Activated CD4-positive, alpha-beta T cell treated with anti-CD3 and anti-CD28 coated beads, Interleukin-2, amount 50 U/mL, for 16 hours (primary cell): ENCODE measurements around the gene EML6.
"Not testable (repeated sequence)": the region's sequence is repeated elsewhere in the genome, so short reads cannot be mapped to it uniquely, and the experiment has no call there.

Experiments used
- DNase-seq: peaks from one replicate; pipeline ENCODE4 v3.0.0-alpha.2; 2020

The EML6 gene

DNA sequence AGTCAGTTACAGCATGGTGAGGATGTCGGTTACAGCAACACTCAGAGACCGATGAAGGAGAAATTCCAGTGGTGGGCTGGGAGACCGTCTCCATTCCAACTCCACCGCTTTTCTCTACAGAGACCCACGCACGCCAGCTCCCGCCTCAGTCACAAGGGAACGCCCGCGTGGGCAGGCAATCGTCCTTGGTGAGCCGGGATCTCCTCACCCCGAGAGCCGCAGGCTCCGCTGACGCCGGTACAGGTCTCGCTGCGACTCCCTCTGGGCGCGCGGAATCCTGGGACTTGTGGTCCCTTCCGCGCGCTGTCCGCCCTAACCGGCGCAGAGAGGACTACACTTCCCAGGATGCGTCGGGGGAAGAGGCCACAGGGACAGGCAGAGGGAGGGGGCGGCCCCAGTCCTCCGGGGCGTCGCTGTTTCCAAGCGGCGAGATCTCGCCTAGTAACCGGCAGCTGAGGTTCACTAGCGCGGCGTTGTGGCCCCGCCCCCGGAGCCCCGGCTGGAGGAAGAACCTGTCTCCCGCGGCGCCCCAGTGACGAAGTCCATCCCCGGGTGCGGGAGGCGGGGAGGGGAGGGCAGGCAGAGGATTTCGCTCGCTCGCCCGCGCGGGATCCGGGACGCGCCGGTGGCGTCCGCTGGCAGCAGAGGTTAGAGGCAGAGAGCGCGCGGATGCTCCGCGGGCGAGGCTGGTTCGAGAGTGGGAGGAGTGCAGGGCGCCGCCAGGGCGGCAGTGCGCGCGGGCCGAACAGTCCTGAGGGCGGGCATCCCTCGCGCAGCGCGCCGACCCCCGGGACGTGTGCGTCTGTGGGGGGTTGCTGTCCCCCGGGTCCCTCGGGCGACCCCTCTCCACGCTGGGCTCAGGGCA is at the start of gene EML6:
Gene EML6 (plus strand): TSS at position 532 of the 865 bp plus-strand sequence. CDS start 1,400 bp downstream, outside the sequence.
- peak; percentile 99 for DNase-seq

DNA sequence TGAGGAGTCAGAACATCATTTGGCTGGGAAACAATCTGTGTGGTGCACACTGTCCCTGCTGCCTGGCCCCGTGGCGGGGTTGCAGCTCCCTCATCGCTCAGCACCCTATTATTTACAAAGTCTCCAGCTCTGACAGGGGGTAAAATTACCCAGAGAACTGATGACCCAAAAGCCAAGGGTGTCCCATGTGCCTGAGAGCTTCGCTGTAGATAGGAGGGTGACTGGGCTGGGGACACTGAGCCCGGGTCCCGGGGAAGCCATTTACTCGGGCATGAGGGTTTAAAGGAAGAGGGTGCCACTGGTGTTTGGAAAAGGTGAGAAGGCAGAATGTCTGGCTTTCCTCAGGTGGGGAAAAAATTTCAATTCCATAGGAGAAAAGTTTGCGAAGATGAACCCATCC is 48.2 kb upstream of the EML6 start:
- DNase-seq: no peak

DNA sequence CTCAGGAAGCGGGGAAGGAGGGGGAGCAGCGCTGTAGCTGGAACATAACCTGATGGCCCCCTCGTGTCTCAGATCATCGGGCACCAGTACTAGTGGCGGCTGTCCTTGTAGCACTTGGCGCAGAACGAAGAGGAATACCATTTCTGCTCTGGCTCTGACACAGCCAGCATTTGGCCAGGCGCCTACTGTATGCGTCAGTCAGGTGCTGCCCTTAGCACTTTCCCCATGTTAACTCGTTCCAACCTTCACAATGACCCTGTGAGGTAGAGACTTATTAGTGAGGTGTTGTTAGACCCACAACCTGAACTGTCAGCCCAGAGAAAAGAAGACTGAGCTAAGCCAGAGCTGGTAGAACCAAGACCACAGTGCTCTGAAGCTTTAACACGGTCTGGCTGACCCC is 47.7 kb upstream of the EML6 start:
- DNase-seq: no peak

DNA sequence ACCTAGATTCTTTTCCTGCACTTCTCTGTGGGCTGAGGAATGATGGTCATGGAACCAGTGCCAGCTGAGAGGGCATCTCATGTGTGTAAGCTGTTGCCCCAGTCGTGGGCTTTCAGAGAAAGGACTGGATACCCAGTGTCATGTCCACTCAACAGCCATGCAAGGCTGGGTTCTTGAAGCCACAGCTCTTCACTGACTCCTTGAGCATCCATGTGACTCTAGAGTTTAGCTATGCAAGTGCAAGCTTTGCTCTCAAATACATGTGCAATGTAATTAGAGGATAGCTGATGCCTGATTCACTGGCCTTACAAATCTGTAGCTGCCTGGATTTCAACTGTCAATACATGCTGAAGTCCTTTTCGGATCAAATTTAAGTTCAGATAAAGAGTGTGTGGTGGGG is 46.8 kb upstream of the EML6 start:
- DNase-seq: no peak

DNA sequence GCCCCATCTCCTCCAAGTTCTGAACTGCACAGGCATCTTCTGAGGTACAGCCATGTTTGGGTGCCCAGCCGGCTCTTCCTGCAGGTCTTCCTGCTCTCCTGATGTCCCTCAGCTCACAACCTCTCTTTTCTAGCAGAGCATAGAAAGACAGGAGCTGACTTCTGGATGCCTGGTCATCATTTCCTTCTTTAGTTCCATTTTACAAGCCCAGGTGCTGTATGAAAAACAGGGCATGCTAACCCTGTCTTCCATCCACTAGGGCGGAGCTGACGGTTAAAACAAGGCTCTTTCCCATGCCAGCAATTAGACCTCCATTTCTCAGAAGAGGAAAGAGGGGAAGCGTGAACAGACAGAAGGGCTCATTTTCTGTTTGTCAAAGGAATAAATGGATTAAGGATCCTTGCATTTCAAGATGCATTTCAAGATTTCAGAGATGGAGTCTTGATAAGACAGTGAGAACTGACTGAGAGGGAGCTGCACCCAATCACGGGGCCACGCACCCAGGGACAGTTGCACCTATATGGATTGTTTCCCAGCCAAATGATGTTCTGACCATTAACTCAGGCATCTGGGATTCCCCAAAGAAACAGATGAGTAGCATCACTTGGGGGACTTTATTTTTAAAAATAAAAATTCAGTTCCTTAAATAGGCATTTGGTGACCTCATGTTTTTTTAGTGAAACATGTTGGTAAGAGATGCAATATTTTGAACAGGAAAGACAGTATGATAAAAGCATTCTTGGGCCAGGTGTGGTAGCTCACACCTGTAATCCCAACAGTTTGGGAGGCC is 45.8 kb upstream of the EML6 start:
- DNase-seq: no peak

DNA sequence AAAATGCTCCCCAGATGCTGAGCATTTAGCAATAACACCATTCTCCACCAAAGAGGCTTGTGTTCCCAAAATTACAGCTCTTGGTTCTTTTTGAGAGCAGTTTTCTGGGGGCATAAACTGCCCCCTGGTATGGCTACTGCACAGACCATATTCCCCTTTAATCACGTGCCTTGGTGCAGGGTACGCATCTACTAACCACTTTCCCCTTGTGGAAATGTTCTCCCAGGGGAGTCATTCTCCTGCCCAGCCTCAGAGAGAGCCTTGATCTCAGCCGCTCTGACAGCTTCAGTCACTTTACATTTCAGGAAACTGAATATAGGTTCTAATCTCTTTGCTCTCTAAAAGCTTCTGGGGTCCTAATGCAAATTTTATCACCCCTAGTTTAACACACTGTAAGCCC is 44.7 kb upstream of the EML6 start:
- no peak for DNase-seq

DNA sequence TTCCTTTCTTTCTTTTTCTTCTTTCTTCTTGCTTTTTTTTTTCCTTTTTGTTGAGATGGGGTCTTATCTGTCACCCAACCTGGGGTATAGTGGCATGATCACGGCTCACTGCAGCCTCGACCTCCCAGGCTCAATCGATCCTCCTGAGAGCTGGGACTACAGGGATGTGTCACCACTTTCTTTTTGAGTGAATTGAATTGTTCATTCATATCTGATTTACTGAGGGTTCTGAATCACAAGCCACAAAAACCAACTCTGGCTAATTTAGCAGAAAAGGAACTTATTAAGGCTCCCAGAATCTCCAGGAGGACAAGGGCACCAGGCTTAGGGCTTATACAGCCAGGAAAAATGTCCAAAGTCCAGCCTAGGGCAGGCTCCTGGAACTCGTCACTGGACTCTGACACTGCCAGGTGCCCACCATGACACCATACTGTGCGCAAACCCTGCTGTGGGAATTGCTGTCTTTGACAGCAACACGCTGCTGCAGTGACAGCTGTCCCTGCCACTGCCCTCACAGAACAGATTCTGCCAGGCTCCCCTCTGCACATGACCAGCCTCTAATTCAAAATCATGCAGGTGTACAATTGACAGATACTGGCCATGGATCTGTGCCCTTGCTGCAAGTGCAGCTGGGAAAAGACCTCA is 42.9 kb upstream of the EML6 start:
- peak; percentile 89 for DNase-seq

DNA sequence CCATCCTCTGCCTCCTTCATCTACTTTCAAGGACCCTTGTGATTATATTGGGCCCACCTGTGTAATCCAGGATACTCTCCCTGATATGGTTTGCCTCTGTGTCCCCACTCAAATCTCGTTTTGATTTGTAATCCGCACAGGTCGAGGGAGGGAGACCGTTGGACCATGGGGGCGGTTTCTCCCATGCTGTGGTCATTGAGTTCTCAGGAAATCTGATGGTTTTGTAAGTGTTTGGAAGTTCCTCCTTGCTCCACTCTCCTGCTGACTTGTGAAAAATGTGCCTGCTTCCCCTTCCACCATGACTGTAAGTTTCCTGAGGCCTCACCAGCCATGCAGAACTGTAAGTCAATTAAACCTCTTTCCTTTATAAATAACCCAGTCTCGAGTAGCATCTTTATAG is 42.0 kb upstream of the EML6 start:
- DNase-seq: no peak

DNA sequence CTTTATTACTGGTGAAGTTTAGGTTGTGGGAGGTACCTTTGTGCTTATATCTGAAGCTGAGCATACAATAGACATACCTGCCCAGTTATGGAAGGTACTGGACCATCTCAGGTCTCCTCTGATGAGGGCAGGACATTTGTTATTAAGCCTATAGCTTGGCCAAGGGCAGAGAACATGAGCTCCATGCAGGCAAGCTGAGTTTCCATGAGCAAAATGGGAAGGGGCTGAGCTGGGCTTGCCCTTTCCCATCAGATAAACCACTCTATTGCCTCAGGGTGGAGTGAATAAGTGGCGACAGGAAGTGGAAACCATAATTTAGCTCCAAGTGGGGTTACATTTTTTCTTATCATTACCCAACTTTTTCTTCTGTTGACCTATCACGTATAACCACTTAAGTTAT is 39.9 kb upstream of the EML6 start:
- DNase-seq: no peak

DNA sequence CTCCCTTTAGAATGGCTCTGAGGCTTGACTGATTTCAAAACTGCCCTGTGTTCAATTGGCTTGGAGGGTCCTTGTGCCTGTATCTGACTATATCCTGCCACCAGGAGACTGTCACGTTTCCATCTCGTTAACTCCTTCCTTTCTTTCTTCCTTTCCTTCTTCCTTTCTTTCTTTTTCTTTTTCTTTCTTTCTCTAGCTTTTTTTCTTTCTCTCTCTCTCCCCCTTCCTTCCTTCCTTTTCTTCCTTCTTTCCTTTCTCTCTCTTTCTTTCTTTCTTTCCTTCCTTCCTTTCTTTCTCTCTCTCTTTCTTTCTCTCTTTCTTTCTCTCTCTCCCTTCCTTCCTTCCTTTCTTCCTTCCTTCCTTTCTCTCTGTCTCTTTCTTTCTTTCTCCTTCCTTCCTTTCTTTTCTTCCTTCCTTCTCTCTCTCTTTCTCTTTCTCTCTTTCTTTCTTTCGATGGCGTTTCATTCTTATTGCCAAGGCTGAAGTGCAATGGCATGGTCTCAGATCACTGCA is 38.1 kb upstream of the EML6 start:
- no peak for DNase-seq

DNA sequence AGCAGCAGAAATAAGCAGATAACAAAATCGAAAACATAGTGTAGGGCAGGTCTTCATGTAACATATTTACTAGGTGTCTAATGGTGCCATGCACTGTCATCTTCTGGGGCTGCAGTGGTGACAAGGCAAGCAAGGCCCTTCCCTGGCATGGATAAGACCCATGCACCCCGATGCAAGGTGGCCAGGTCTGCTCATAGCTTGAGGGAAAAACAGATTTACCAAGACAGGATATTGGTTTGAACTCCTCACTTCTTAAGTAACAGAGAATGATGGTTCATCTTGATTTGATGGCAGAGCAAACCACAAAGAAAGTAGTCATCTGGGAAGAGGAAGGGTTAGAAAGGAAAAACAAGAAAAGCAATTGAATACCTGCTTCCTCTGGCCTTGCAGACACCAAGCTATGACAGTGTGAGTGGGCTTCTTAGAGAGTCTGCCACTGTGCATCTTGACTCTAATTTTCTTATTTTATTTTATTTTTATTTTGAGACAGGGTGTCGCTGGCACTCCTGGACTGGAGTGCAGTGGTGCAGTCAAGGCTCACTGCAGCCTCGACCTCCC is 35.8 kb upstream of the EML6 start:
- peak; percentile 47 for DNase-seq

DNA sequence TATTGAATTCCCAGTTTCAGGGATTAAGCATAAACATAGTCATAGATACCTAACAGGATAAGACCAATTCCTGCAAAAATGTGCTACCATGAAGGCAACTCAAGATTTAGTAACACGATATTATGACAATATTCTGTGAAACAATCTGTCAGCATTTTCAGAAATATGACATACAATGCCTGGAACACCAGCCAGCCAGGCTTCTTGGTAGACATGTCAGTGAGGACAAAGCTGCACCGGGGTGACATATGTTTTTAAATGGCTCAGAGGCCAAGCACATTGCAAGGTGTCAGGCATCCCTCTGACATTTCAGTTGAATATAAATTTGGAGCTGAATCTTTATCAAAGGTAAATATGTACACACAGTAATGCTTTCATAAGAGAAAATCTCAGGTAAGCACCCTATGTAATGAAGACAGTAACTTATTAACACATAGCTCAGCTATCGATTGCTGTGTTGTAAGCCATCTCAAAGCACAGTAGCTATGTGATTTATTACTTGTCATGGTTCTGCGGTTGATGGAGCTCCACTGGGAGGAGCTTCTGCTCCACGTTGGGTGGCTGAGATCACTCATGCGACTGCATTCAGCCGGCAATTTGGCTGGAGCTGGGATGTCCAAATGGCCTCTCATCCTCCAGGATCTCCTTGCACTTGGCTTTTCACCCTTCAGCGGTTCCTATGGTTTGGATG is 31.9 kb upstream of the EML6 start:
- DNase-seq: no peak

DNA sequence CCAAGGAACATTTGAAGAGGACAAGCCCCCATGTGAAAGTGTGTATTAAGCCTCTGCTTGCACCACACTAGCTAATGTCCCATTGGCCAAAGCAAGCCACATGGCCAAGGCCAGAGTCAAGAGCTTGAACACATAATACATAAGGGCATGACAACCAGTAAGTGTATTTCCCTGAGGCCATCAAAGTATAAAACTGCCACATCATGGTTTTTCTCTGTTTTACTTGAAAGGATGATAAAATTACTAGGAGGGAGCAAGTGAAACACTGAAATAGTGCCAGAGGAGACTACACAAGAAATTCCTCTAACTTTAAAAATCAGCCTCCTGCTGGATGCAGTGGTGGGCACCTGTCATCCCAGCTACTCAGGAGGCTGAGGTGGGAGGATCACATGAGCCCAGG is 30.9 kb upstream of the EML6 start:
- no peak for DNase-seq

DNA sequence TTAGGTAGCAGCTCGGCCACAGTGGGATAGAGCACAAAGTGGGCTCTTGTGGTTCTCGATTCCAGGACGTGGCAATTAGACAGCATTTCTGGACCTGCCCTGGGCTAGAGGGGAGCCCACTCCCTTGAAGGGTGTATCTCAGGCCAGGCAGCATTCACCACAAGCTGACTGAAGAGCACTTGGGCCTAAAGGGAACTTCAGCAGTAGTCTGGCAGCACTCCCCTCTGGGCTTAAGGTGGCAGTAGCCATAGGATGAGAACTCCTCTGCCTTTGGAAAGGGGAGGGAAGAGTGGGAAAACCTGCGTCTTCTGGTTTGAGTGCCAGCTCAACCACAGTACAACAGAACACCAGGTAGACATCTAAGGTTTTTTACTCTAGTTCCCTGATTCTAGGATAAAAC is 28.1 kb upstream of the EML6 start:
- DNase-seq: no peak

DNA sequence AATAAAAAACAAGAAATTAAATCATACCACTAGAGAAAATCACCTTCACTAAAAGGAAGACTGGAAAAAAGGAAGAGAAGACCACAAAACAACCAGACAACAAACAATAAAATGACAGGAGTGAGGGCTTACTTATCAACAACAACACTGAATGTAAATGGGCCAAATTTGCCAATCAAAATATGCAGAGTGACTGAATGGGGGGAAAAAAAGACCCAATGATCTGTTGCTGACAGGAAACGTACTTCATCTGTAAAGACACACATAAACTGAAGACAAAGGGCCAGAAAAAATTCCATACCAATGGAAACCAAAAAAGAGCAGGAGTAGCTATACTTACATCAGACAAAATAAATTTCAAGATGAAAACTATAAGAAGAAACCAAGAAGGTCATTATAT is 25.5 kb upstream of the EML6 start:
- no peak for DNase-seq

DNA sequence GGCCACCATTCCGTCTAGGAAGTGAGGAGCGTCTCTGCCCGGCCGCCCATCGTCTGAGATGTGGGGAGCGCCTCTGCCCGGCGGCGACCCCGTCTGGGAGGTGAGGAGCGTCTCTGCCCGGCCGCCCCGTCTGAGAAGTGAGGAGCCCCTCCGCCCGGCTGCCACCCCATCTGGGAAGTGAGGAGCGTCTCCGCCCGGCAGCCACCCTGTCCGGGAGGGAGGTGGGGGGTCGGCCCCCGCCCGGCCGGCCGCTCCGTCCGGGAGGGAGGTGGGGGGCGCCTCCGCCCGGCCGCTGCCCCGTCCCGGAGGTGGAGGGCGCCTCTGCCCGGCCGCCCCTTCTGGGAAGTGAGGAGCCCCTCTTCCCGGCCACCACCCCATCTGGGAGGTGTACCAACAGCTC is 24.5 kb upstream of the EML6 start:
- not testable (repeated sequence) for DNase-seq

DNA sequence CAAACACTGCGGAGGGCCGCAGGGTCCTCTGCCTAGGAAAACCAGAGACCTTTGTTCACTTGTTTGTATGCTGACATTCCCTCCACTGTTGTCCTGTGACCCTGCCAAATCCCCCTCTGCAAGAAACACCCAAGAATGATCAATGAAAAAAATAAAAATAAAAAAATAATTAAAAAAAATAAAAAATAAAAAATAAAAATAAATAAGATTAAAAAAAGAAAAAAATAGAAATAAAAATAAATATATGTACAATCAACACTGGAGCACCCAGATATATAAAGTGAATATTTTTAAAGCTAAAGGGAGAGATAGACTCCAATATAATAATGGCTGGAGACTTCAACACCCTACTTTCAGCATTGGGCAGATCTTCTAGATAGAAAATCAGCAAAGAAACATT is 23.8 kb upstream of the EML6 start:
- no peak for DNase-seq

DNA sequence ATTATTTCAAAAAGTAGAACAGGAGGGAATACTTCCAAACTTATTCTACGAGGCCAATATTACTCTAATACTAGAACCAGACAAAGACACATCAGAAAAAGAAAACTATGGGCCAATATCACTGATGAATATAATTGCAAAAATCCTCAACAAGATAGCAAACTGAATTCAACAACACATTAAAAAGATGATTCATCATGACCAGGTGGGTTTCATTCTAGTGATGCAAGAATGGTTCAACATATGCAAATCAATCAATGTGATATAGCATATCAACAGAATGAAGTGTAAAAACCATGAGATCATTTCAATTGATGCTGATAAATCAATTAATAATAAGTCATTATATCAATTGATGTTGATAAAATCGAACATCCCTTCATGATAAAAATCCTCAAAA is 22.4 kb upstream of the EML6 start:
- DNase-seq: no peak

DNA sequence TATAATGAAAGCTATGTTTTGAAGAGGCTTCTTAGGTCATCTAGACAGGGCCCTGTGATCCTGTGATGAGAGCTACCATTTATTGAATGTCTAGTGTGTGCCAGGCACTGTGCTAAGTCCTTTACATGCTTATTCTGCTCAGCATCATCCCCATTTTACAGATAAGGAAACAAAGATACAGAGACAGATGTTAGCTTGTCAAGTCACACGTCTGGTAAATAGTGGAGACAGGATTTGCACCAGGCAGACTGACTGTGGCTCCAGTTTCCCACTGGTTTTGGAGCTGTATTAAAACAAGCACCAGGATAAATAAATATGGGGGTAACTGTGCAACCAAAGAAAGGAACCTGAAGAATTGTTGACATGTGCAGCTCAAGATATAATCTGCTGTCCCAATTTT is 19.2 kb upstream of the EML6 start:
- DNase-seq: no peak

DNA sequence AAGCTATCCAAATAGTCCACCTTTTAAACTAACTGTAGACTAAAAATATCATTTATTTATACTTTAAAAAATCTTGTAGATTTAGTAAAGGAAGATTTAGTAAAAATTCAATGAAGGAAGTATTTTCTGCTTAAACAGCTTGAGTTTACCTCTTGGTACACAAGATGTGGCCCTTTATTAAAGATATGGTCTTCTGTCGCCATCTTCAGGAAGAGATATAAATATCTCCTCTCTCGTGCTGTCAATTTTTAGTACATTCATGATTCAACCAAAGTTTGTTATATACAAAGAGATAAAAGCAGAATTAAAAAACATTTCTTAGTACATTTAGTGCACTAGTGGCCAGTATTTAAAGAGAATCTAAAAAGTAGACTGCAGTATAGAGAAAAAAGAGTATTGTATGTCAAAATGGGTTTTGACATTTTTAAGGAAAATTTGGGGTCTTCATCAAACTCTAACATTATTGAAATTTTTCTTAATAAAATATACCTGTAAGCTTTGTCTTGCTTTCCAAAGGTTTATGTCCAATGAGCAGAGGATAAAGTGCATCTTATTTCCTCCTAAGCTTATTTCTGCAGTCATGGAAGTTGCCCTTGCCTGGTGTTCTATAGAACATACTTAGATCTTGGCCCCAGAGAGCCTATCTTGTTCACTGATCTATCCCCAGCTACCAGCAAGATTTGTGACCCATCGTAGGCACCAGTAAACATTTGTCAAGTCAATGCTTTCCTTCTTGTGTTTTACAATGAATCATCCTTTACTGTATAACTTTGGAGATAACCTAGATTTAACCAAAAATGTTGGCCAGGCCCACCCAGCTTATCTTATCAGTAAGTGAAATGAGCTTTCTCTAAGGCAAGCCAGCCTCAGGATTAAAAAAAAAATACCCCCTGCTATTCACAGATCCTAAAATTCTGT is 18.5 kb upstream of the EML6 start:
- DNase-seq: peak; percentile 64

DNA sequence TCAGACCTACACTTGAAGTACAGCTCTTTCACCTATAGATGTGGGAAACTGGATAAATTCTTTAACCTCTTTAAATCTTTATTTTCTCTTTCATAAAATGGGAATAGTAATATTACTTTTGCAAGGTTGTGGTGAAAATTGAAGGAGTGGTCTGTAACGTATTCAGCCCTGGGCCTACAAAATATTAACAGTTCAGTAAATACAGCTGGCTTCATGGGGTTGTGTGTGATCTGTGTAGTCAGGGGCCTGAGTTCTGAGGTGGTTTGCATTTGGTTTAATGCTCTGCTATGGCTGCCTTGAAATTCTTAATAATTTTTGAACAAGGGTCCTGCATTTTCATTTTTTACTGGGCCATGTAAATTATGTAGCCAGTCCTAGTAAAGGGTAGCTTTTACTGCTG is 16.8 kb upstream of the EML6 start:
- no peak for DNase-seq
